Osteocyte (in vitro differentiated cells): Measurements from ENCODE around the gene IST1. TPM values are rescaled to one million over a fixed set of nuclear protein-coding genes. Genes with fewer than 3 reads are reported as not detected.

Experiments used
- DNase-seq: peaks from one replicate; pipeline ENCODE4 v3.0.0; 2021; ENCODE audit warnings: mixed read lengths; ENCODE audit not compliant: unreplicated experiment; ENCODE audit errors: extremely low spot score
- H3K27ac Mint-ChIP-seq: one replicate; pipeline ENCODE4 v1.8.0; 2021; ENCODE audit warnings: mild to moderate bottlenecking, mixed read lengths; ENCODE audit not compliant: unreplicated experiment
- H3K27me3 Mint-ChIP-seq: one replicate; pipeline ENCODE4 v1.8.0; 2021; ENCODE audit warnings: mixed read lengths; ENCODE audit not compliant: unreplicated experiment
- H3K36me3 Mint-ChIP-seq: one replicate; pipeline ENCODE4 v1.8.0; 2021; ENCODE audit warnings: mixed read lengths; ENCODE audit not compliant: unreplicated experiment
- H3K4me1 Mint-ChIP-seq: one replicate; pipeline ENCODE4 v1.8.0; 2021; ENCODE audit warnings: mixed read lengths; ENCODE audit not compliant: unreplicated experiment
- H3K4me3 Mint-ChIP-seq: one replicate; pipeline ENCODE4 v1.8.0; 2021; ENCODE audit warnings: mild to moderate bottlenecking, moderate library complexity, mixed read lengths; ENCODE audit not compliant: unreplicated experiment
- H3K9me3 Mint-ChIP-seq: one replicate; pipeline ENCODE4 v1.8.0; 2021; ENCODE audit warnings: mixed read lengths; ENCODE audit not compliant: unreplicated experiment
- total RNA-seq: library from RNA; stranded (reverse); gene quantifications from 2 replicates; pipeline ENCODE4 v1.2.1, GENCODE V29; 2021
- TF ChIP-seq, protein P1 (sequence below): fragments of 200-600 bp; sonication (generic); IDR thresholded peaks from 2 replicates; pipeline ENCODE4 v1.5.0; 2021; ENCODE audit warnings: antibody characterized with exemption, mild to moderate bottlenecking, moderate library complexity

The IST1 gene
- total RNA-seq, 1 donor from 2014 or later, result 230 TPM

DNA sequence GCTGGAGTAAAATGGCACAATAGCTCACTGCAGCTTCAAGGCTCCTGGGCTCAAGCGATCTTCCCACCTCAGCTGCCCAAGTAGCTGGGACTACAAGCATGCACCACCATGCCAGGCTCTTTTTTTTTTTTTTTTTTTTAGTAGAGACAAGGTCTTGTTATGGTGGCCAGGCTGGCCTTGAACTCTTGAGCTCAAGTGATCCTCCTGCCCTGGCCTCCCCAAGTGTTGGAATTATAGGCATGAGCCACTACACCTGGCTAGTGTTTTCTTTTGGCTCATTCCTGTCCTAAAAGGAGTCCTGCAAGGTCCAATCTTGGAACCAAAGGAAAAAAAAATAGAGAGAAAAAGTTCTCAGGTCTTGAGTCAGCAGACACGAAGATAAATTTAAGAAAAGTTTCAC is 74.0 kb downstream of the IST1 start:
- Mint-ChIP-seq H3K36me3 (no peaks in the 10 kb centered on the region), H3K4me1 (no peaks in the 10 kb centered on the region), H3K4me3 (no peak overlapping the region), H3K9me3 (no peaks in the 10 kb centered on the region), H3K27ac (no peak overlapping the region), H3K27me3 (peaks cover 9% of the 10 kb centered on the region)
- no peak for DNase-seq
- TF ChIP-seq, protein P1, sequence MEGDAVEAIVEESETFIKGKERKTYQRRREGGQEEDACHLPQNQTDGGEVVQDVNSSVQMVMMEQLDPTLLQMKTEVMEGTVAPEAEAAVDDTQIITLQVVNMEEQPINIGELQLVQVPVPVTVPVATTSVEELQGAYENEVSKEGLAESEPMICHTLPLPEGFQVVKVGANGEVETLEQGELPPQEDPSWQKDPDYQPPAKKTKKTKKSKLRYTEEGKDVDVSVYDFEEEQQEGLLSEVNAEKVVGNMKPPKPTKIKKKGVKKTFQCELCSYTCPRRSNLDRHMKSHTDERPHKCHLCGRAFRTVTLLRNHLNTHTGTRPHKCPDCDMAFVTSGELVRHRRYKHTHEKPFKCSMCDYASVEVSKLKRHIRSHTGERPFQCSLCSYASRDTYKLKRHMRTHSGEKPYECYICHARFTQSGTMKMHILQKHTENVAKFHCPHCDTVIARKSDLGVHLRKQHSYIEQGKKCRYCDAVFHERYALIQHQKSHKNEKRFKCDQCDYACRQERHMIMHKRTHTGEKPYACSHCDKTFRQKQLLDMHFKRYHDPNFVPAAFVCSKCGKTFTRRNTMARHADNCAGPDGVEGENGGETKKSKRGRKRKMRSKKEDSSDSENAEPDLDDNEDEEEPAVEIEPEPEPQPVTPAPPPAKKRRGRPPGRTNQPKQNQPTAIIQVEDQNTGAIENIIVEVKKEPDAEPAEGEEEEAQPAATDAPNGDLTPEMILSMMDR, result no peak

DNA sequence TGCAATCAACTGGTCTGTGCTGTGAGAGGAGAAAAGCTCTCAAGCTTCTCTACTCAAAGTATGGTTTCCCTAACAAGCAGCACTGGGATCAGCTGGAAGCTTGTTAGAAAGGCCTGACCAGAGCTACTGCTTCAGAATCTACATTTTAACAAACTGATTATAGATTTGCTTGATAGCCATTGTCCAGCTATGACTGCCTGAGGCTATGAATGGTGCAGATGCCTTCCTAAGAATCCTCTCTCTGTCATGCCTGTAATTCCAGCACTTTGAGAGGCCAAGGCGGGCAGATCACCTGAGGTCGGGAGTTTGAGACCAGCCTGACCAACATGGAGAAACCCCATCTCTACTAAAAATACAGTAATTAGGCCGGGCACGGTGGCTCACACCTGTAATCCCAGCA is 76.2 kb downstream of the IST1 start:
- Mint-ChIP-seq H3K27ac (no peak overlapping the region), H3K9me3 (no peaks in the 10 kb centered on the region), H3K36me3 (no peaks in the 10 kb centered on the region), H3K4me3 (no peak overlapping the region), H3K4me1 (no peaks in the 10 kb centered on the region), H3K27me3 (peaks cover 9% of the 10 kb centered on the region)
- TF ChIP-seq, protein P1, result no peak
- no peak for DNase-seq

DNA sequence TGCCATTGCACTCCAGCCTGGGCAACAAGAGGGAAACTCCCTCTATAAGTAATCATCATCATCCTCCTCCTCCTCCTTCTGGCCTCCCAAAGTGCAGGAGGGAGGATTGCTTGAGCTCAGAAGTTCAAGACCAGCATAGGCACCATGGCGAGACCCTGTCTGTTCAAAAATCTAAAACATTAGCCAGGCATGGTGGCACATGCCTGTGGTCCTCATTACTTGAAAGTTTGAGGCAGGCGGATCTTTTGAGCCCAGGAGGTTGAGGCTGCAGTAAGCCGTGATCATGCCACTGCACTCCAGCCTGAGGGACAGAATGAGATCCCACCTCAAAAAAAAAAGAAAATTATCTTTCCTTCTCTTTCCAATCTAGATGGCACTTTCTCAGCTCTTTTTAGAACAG is 77.0 kb downstream of the IST1 start:
- Mint-ChIP-seq H3K27ac (no peak overlapping the region), H3K9me3 (no peaks in the 10 kb centered on the region), H3K36me3 (no peaks in the 10 kb centered on the region), H3K4me3 (no peak overlapping the region), H3K4me1 (no peaks in the 10 kb centered on the region), H3K27me3 (peaks cover 4% of the 10 kb centered on the region)
- DNase-seq, result no peak
- TF ChIP-seq, protein P1, result no peak

DNA sequence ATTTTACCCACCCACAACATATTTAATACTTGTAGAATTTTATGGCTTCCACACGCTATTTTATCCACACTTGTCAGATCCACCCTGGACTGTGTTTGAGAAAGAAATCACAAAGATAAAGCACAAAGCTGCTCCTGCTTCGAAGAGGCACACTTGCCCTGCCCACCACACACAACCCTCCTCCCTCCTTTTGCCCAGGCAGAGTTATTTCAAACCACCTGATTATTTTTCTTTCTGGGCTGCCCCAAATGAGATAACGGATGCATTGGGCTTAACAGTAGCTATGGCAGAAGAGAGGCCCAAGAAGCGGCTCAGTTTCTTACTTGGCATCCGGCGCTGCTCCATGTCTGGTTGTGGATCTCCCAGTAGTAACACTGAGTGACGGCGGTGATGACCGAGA is 77.7 kb downstream of the IST1 start:
- Mint-ChIP-seq H3K27ac (no peak overlapping the region), H3K4me1 (no peaks in the 10 kb centered on the region), H3K9me3 (no peaks in the 10 kb centered on the region), H3K27me3 (peaks cover 5% of the 10 kb centered on the region), H3K36me3 (no peaks in the 10 kb centered on the region), H3K4me3 (no peak overlapping the region)
- DNase-seq, result no peak
- TF ChIP-seq, protein P1, result no peak

DNA sequence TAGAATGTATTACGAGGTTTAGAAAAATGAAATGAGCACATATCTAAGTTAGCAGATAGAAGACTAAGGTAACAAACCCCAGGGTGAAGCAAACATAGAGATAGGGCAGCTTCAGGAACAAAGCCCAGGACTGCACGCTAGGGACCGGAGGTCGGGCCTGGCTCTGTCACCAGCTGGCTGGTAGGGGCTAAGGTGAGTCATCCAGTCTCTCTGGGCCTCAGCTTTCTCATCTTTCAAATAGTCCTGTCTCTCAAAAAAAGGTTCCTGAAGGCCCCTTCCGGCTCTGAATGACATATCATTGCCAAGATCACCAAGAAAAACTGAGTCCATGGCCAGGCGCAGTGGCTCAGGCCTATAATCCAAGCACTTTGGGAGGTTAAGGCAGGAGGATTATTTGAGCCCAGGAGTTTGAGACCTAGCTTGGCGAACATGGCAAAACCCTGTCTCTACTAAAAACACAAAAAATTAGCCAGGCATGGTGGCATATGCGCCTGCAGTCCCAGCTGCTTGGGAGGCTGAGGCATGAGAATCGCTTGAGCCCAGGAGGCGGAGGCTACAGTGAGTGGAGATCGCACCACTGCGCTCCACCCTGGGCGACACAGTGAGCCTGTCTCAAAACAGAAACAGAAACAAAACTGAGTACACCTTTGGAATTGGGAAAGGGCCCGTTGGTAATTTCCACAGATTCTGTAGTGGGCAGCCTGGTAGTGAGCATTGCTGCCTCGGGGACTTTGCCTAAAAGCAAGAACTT is 78.9 kb downstream of the IST1 start:
- peaks cover 5% of the 10 kb centered on the region for H3K27me3 Mint-ChIP-seq
- TF ChIP-seq, protein P1, result no peak
- no peaks in the 10 kb centered on the region for H3K9me3 Mint-ChIP-seq
- H3K36me3 Mint-ChIP-seq, result no peaks in the 10 kb centered on the region
- no peaks in the 10 kb centered on the region for H3K4me1 Mint-ChIP-seq
- no peak overlapping the region for H3K4me3 Mint-ChIP-seq
- DNase-seq, result no peak
- H3K27ac Mint-ChIP-seq, result no peak overlapping the region

Other genes with a start within 250 kb of the IST1 start
- 12.9 and 13.0 TPM in 2 replicates for gene PHLPP2, start 170.8 kb upstream of the IST1 start, total RNA-seq
- 72.7 and 73.0 TPM in 2 replicates for gene AP1G1, start 86.7 kb upstream of the IST1 start, total RNA-seq
- gene ATXN1L, start 49.6 kb upstream of the IST1 start, total RNA-seq, result 30.9 and 32.4 TPM in 2 replicates
- 13.2 and 14.1 TPM in 2 replicates for gene ZNF821, start 11.3 kb upstream of the IST1 start, total RNA-seq
- gene PKD1L3, start 104.9 kb downstream of the IST1 start, total RNA-seq, result not detected in 2 replicates
- 6.2 and 7.4 TPM in 2 replicates for gene DHODH, start 113.2 kb downstream of the IST1 start, total RNA-seq
- not detected in 2 replicates for gene HP, start 159.0 kb downstream of the IST1 start, total RNA-seq
- gene HPR, start 167.7 kb downstream of the IST1 start, total RNA-seq, result not detected in 2 replicates
- 10.0 and 11.5 TPM in 2 replicates for gene TXNL4B, start 198.1 kb downstream of the IST1 start, total RNA-seq
- 57.0 and 59.3 TPM in 2 replicates for gene DHX38, start 198.3 kb downstream of the IST1 start, total RNA-seq